ENCODE data around the gene RECQL5.

The RECQL5 gene

DNA sequence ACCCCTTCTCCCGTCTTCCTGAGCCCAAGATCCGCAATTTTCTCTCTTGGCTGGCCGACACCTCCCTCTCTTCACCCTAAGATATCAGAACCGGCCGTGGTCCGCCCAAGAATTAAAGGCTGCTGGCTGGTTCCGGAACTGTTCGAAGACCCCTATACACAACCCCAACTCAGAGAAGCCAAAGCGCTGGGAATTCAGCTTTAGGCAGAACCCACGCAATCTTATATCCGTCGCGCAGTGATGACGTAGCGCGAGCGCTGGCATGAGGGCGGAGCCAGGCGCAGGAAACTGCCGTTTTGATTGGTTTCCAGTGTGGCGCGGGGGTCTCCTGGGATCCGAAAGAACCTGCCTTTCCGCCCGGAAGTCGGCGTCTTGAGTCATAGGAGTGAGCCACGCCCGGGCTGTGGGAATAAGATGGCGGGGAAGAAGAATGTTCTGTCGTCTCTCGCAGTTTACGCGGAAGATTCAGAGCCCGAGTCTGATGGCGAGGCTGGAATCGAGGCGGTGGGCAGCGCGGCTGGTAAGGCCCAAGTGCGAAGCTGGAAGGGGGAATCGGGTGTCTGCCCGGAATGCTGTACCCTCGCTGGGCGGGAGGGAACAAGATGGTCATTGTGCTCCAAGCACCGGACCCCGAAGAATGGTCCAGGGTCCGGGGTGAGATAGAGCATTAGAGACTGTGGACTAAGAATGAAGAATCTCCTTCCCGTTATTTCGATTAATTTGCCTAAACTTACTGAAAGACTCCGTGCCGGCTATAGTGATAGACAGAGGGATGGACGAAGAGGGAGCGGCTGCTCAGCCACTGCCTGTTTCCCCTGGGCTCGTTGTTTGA, at the start of gene RECQL5, which contains the start of gene SAP30BP:
Gene RECQL5, minus strand, starts transcription at position 196 of the 832 bp plus-strand sequence. CDS start 597 bp downstream, outside the sequence.
Gene SAP30BP, plus strand, starts transcription at position 380 of the 832 bp plus-strand sequence. Its CDS starts 35 bp downstream, at position 415.
- DNase-seq (ENCODE audit: low read depth), result peak; percentile 81

DNA sequence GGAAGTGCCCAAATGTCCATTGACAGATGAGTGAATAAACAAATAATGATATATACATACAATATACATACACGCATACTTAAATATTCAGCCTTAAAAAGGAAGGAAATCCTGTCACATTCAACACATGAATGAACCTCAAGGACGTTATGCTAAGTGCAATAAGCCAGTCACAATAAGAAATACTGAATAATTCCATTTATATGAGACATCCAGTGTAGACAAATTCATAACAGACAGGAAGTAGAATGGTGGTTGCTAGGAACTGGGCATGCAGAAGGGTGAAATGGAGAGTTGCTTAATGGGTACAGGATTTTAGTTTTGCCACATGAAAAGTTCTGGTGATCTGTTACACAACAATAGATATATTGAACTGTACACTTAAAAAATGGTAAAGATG, 45.5 kb upstream of the RECQL5 start:
- no peak for DNase-seq (ENCODE audit: low read depth)

DNA sequence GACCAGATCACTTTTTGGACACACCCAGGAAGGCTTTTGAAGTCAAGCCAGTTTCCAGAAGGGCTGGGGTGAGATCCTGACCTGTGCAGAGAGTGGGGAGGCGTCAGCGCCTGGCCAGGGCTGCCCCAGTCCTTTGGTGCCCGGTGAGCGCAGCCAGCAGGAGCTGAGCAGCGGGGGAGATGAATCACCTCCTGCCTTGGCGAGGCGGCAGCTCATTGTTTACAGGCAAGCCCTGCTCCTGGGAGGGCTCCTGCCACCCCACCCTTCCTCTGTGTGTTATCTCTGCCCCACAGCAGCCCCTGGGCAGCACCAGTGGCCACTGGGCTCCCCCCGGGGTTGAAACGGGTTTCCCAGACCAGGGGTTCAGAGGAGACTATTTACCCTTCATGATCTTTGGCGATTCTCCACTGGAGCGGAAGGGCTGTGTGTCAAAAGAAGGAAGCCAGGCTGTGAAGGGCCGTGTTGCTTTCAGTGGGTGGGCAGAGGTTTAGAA, 40.2 kb upstream of the RECQL5 start:
- no peak for DNase-seq (ENCODE audit: low read depth)

DNA sequence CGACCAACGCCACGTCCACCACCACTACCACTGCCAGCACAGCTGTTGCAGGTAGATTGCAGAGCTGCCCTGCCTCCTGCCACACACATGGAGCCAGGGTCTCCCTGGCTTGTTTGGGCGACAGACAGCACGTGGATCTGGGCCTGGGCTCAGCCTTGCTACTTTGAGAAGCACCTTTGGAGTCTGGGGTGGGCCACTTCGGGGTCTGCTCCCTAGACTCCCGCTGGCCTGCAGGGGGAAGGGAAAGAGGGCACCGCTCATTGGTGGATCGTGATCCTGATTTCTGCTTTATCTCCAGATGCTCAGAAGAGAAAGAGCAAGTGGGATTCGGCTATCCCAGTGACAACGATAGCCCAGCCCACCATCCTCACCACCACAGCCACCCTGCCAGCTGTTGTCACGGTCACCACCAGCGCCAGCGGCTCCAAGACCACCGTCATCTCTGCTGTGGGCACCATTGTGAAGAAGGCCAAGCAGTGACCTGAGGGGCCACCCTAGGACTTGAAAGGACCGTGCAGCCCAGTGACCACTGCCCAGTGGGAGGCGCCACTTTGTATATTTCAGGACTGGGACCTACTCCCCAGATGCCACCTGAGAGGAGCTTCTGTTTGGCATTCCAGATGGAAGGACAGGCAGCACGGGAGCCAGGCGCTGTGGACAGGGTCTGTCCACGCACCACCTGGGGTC, 39.2 kb upstream of the RECQL5 start:
- DNase-seq (ENCODE audit: low read depth), result no peak

- no peak for DNase-seq (ENCODE audit: low read depth)
Observed at GRCh38 chr17:75704963-75705875, 38.3 kb upstream of the RECQL5 start.

GRCh38 chr17:75703591-75703990, 36.6 kb upstream of the RECQL5 start:
- no peak for DNase-seq (ENCODE audit: low read depth)

GRCh38 chr17:75703191-75703590, 36.2 kb upstream of the RECQL5 start:
- no peak for DNase-seq (ENCODE audit: low read depth)

GRCh38 chr17:75701288-75701687, 34.3 kb upstream of the RECQL5 start:
- DNase-seq (ENCODE audit: low read depth), result no peak

DNA sequence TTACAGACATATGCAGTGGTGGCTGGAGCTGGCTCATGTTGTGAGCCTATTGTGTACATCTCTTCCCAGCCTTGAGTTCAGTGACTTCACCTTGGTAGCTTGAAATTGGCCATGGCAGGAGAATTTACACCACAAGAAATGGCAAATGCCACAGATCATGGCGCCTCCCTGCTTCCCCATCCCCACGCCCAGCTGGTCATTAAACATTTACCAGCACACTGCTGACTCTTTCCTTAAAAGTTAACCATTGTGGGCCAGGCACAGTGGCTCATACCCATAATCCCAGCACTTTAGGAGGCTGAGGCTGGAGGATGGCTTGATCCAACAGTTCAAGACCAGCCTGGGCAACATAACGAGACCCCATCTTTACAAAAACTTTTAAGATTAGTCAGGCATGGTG, 31.7 kb upstream of the RECQL5 start:
- DNase-seq (ENCODE audit: low read depth), result no peak

- DNase-seq (ENCODE audit: low read depth), result no peak
Observed at GRCh38 chr17:75697651-75698291, 30.8 kb upstream of the RECQL5 start.

GRCh38 chr17:75695830-75696271, 28.9 kb upstream of the RECQL5 start:
- DNase-seq (ENCODE audit: low read depth), result no peak

DNA sequence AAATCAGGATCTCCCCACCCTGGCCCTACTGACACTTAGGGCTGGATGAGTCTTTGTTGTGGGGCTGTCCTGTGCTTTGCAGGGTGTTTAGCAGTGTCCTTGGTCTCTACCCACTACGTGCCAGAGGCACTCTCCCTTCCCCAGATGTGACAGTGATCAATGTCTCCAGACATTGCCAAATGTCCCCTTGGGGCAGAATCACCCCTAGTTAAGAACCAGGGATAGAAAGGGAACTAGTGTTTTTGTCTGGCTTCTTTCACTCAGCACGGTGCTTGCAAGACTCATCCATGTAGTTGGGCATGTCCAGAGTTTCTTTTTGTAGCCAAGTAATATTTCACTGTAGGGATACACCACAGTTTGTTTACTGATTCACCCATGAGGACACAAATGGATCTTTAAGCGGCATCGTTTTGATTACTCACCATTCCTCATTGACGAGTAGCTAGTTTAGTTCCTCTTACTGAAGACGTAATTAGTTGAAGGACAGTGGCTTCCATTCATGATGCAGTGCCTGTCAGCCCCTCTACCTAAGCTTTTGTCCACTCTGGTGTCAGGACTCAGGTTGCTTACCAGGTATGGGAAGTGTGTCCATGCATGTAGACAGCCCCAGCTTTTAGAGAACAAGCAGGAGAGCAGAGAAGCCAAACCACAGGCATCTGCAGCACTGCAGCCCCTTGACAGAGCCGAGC, 28.3 kb upstream of the RECQL5 start:
- DNase-seq (ENCODE audit: low read depth), result peak; percentile 66

GRCh38 chr17:75694536-75694935, 27.6 kb upstream of the RECQL5 start:
- DNase-seq (ENCODE audit: low read depth), result no peak

DNA sequence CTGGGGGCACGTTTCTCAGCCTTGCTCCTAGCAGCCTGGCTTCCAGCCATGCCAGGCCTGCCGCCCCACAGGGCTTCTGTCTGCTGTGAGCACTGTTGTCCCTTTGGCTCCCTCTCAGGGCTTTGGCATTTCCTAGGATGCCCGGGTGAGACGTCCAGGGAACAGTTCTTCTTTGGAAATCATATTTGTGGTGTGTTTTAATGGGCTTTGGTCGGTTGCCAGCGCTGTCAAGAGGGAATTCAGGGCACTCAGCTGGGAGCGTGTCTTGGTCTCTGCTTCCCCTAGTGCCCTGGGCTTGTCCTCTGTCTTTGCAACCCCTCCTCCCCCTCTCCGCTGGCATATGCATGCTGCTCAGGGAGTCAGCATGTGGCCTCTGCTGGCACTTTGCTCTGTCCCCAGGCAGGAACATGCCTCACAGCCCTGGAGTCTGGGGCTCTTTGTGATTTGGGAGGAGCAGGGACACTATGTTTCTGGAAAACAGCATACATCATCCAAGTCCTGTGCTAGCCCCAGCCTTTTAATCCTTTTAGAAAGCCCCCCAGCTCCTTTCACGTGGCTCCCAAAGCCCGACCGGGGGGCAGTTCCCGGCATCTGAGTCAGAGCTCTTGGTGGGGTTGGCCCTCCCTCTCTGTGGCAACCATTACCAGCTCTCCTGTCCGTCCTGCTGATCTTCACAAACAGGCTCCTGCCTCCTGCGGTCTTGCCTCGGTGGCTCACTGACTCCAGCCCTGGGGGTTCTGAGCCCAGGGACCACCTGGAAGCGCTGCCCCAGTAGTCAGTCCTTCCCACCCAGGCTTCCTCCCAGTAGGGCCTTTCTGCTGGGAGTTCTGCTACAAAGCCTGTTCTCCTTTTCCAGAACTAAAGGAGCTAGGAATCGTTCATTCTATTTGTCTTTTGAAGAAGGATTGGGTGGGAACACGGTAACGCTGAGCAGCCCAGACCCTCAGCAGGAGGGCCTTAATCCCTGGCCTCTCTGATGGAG, 26.8 kb upstream of the RECQL5 start:
- DNase-seq (ENCODE audit: low read depth), result peak; percentile 97

DNA sequence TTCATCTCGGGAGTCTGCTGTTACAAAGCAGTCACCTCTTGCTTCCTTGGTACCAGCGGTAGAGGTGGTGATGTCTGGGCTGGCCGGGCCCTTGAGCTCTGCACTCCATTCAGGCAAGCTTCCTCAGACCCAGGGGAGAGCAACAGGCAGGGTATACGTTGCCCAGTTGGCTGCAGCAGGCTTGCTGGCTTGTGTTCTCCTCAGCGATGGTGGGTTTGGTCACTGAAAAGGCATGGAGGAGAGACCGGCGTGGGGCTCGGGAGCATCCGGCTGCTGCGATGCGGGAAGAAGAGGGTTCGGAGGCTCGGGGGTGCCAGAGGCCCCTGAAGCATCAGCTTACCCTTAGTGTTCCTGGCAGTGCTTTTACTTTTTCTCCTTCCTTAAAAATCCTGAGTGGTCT, 26.0 kb upstream of the RECQL5 start:
- DNase-seq (ENCODE audit: low read depth), result no peak

GRCh38 chr17:75691801-75692626, 25.1 kb upstream of the RECQL5 start:
- no peak for DNase-seq (ENCODE audit: low read depth)

DNA sequence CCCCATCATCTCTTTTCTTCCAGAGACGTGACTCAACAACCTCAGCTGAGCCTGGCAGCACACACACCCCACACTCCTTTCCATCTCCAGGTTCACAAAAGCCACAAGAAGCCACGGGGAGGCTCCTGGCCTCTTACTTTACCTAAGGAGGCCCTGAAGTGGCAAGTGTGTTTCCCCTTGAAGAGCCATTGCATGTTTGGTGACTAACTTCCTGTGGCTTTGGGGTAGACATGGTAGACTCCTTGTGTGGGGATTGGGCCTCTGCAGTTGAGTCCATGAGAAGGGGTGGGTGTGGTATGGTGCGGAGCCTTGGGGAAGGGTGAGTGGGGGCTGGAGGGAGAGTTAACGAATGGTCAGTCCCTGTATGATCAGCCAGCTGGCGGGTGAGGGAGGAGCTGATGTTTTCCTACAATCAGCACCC, 24.4 kb upstream of the RECQL5 start:
- DNase-seq (ENCODE audit: low read depth), result no peak

DNA sequence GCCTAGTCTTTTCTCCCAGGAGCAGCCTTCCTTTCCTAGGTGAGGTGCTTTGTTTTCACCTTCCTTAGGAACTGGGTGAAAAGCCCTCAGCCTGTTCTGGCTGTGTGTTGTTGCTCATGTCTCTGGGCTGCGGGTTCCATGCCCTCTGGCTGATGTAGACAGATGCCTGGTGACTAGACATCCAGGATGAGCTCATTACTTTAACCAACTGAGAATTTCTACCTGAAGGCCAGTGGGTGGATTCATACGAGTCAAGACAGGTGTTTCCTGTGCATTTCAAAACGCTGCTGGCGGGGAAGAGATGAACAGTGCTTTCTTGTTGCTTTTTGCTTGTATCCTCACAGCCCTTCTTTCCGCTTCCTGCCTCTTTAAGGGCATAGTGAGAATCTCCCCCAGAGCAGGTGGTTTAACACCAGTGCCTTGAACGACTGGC, 22.5 kb upstream of the RECQL5 start:
- DNase-seq (ENCODE audit: low read depth), result no peak
